PFSK-1 (cell line): ENCODE data around the gene MRPS10.

Source experiments
- FOXP2 ChIP-seq: optimal IDR thresholded peaks from 2 replicates; pipeline ENCODE3; 2011; ENCODE audit warnings: borderline replicate concordance, control low read depth, inconsistent platforms; ENCODE audit not compliant: insufficient read depth; ENCODE audit errors: extremely low read length, extremely low read depth
- POLR2AphosphoS5 ChIP-seq: IDR thresholded peaks from 2 replicates; pipeline ENCODE4 v1.6.1; 2012; ENCODE audit warnings: low read depth, mild to moderate bottlenecking, control low read depth, low read length, moderate library complexity
- SIN3A ChIP-seq: IDR thresholded peaks from 2 replicates; pipeline ENCODE4 v1.6.1; 2012; ENCODE audit warnings: mild to moderate bottlenecking, low read length, moderate library complexity, borderline replicate concordance; ENCODE audit not compliant: insufficient read depth
- TAF1 ChIP-seq: IDR thresholded peaks from 2 replicates; pipeline ENCODE4 v1.6.1; 2012; ENCODE audit warnings: low read length, control low read depth, borderline replicate concordance; ENCODE audit not compliant: insufficient read depth
- TF ChIP-seq, protein P1 (sequence below), 2 experiments: IDR thresholded peaks; 2 replicates each; pipeline versions ENCODE4 v1.6.1 to v1.8.0; 2011 to 2012; ENCODE audit warnings: low read depth in 2 of 2, low read length in 2 of 2, control low read depth in 1 of 2, inconsistent platforms in 1 of 2, mild to moderate bottlenecking in 1 of 2, moderate library complexity in 1 of 2; ENCODE audit not compliant: insufficient read depth in 1 of 2

Gene MRPS10

DNA sequence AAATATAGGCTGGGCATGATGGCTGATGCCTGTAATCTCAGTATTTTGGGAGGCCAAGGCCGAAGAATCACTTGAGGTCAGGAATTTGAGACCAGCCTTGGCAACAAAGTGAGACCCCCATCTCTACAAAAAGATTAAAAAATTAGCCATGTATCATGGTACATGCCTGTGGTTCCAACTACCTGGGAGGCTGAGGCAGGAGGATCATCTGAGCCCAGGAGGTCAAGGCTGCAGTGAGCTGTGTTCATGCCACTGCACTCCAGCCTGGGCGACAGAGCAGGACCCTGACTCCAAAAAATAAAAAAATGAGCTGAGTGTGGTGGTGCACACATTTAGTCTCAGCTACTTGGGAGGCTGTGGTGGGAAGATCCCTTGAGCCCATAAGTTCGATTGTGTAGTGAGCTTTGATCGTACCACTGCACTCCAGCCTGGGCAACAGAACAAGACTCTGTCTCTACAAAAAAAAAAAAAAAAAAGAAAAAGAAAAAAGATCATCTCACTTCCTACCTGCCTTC lies 12.8 kb downstream of the MRPS10 start:
- no peak for TF ChIP-seq TAF1
- TF ChIP-seq, protein P1, sequence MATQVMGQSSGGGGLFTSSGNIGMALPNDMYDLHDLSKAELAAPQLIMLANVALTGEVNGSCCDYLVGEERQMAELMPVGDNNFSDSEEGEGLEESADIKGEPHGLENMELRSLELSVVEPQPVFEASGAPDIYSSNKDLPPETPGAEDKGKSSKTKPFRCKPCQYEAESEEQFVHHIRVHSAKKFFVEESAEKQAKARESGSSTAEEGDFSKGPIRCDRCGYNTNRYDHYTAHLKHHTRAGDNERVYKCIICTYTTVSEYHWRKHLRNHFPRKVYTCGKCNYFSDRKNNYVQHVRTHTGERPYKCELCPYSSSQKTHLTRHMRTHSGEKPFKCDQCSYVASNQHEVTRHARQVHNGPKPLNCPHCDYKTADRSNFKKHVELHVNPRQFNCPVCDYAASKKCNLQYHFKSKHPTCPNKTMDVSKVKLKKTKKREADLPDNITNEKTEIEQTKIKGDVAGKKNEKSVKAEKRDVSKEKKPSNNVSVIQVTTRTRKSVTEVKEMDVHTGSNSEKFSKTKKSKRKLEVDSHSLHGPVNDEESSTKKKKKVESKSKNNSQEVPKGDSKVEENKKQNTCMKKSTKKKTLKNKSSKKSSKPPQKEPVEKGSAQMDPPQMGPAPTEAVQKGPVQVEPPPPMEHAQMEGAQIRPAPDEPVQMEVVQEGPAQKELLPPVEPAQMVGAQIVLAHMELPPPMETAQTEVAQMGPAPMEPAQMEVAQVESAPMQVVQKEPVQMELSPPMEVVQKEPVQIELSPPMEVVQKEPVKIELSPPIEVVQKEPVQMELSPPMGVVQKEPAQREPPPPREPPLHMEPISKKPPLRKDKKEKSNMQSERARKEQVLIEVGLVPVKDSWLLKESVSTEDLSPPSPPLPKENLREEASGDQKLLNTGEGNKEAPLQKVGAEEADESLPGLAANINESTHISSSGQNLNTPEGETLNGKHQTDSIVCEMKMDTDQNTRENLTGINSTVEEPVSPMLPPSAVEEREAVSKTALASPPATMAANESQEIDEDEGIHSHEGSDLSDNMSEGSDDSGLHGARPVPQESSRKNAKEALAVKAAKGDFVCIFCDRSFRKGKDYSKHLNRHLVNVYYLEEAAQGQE (IDR thresholded peaks at IDR 0.05; ENCODE audit: insufficient read depth in 1 of 2, low read depth in 2 of 2, low read length in 2 of 2) = no peak
- TF ChIP-seq SIN3A = no peak
- no peak for TF ChIP-seq POLR2AphosphoS5
- TF ChIP-seq FOXP2 = no peak

DNA sequence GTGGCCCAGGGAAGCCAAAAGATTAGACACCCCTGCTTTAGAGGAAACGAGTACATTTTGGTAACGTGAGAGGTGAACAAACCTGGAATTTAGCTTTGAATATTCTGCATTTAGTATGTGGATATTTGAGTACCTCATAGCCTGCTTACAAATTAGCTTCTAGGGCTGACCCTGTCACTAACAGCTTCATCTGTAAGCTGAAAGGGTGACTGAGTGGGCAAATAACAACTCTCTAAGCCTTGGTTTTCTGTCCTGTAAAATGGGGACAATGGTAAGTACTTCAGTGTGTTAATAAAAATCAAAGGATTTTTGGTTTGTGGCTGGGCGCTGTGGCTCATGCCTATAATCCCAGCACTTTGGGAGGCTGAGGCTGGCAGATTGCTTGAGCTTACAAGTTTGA lies 14.5 kb downstream of the MRPS10 start:
- no peak for TF ChIP-seq POLR2AphosphoS5
- TF ChIP-seq SIN3A = no peak
- TF ChIP-seq, protein P1 (IDR thresholded peaks at IDR 0.05; ENCODE audit: insufficient read depth in 1 of 2, low read depth in 2 of 2, low read length in 2 of 2) = no peak
- no peak for TF ChIP-seq TAF1
- TF ChIP-seq FOXP2 = no peak

DNA sequence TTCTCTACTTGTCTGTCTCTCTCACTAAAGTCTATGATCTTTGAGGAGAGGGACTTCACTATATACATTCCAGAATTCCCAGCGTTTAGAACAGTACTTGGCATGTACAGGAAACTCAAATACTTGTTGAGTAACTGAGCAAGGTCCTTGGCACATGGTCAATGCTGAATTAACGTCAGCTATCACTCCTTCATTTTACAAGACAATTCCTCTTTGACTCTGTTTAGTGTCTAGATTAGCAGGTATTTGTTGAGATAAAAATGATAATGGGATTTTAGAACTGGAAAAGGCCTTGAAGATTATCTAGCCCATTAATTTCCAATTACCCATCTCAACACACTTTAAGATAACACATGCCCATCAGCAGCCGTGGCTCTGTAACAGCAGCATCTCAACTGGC lies 16.3 kb downstream of the MRPS10 start:
- TF ChIP-seq FOXP2 (no peak), POLR2AphosphoS5 (no peak), TAF1 (no peak), SIN3A (no peak)
- TF ChIP-seq, protein P1 (IDR thresholded peaks at IDR 0.05; ENCODE audit: insufficient read depth in 1 of 2, low read depth in 2 of 2, low read length in 2 of 2) = no peak

DNA sequence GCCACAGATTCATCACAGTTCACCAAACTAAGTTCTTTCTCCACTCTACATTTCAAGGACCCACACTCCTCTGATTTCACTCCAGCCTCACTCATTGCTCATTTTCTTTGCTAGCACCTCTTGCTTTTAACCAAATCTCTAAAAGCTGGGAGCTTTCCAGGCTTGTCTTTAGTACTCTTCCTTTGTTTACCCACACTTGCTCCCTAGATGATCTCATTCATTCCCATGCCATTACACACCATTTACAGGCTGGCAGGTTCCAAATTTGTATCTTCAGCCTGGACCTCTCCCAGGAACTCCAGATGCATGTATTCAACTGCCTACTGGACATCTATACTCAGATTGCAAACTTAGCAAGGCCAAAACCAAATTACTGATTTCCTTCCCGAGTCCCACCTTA lies 17.6 kb downstream of the MRPS10 start:
- TF ChIP-seq POLR2AphosphoS5 (no peak), SIN3A (no peak), TAF1 (no peak), FOXP2 (no peak)
- TF ChIP-seq, protein P1 (IDR thresholded peaks at IDR 0.05; ENCODE audit: insufficient read depth in 1 of 2, low read depth in 2 of 2, low read length in 2 of 2) = no peak
